ENCODE measurements around the gene DUS1L.

GRCh38 chr17:82013341-82013740, 52.3 kb downstream of the DUS1L start:
- TF ChIP-seq CTCF (IDR thresholded peaks at IDR 0.05) (no peak), POLR2A (IDR thresholded peaks at IDR 0.05) (no peak)
